ENCODE results near the gene RPS6KA5.
"Not testable (repeated sequence)": the region's sequence is repeated elsewhere in the genome, so short reads cannot be mapped to it uniquely, and the experiment has no call there.

Gene RPS6KA5

GRCh38 chr14:90980636-90981035 lies 79.8 kb downstream of the RPS6KA5 start:
- DNase-seq = not testable (repeated sequence)

GRCh38 chr14:90979515-90979914 lies 80.9 kb downstream of the RPS6KA5 start:
- DNase-seq = no peak

- no peak for DNase-seq
Measured at GRCh38 chr14:90976101-90976500, 84.3 kb downstream of the RPS6KA5 start.

- DNase-seq = no peak
Measured at GRCh38 chr14:90971687-90972086, 88.8 kb downstream of the RPS6KA5 start.

GRCh38 chr14:90970167-90970600 lies 90.3 kb downstream of the RPS6KA5 start:
- peak; percentile 24 for DNase-seq

- DNase-seq = no peak
Measured at GRCh38 chr14:90969531-90970166, 90.8 kb downstream of the RPS6KA5 start.

- peak; percentile 23 for DNase-seq
Measured at GRCh38 chr14:90968025-90968424, 92.4 kb downstream of the RPS6KA5 start.

GRCh38 chr14:90966493-90966892 lies 93.9 kb downstream of the RPS6KA5 start:
- no peak for DNase-seq

GRCh38 chr14:90965765-90966164 lies 94.7 kb downstream of the RPS6KA5 start:
- no peak for DNase-seq

- no peak for DNase-seq
Measured at GRCh38 chr14:90963343-90963742, 97.1 kb downstream of the RPS6KA5 start.

GRCh38 chr14:90962505-90963109 lies 97.8 kb downstream of the RPS6KA5 start:
- no peak for DNase-seq

- no peak for DNase-seq
Measured at GRCh38 chr14:90960818-90961217, 99.6 kb downstream of the RPS6KA5 start.

GRCh38 chr14:90959344-90959743 lies 101.1 kb downstream of the RPS6KA5 start:
- DNase-seq = no peak

- DNase-seq = no peak
Measured at GRCh38 chr14:90956273-90956672, 104.2 kb downstream of the RPS6KA5 start.

- DNase-seq = not testable (repeated sequence)
Measured at GRCh38 chr14:90953643-90954042, 106.8 kb downstream of the RPS6KA5 start.

- DNase-seq = no peak
Measured at GRCh38 chr14:90943367-90943766, 117.1 kb downstream of the RPS6KA5 start.

- DNase-seq = no peak
Measured at GRCh38 chr14:90942511-90942910, 117.9 kb downstream of the RPS6KA5 start.

GRCh38 chr14:90941706-90942105 lies 118.7 kb downstream of the RPS6KA5 start:
- DNase-seq = no peak

- no peak for DNase-seq
Measured at GRCh38 chr14:90940318-90940962, 120.0 kb downstream of the RPS6KA5 start.

GRCh38 chr14:90939252-90939795 lies 121.1 kb downstream of the RPS6KA5 start:
- DNase-seq = not testable (repeated sequence)

GRCh38 chr14:90938615-90939014 lies 121.8 kb downstream of the RPS6KA5 start:
- no peak for DNase-seq

GRCh38 chr14:90936757-90937440 lies 123.5 kb downstream of the RPS6KA5 start:
- no peak for DNase-seq

- no peak for DNase-seq
Measured at GRCh38 chr14:90924621-90925340, 135.7 kb downstream of the RPS6KA5 start.
